Measurements from ENCODE around the gene DLGAP1. TPM values are rescaled to one million over a fixed set of nuclear protein-coding genes. Genes with fewer than 3 reads are reported as not detected.

The DLGAP1 gene
- total RNA-seq, 1 donor from 2014 or later = 13.6 TPM

DNA sequence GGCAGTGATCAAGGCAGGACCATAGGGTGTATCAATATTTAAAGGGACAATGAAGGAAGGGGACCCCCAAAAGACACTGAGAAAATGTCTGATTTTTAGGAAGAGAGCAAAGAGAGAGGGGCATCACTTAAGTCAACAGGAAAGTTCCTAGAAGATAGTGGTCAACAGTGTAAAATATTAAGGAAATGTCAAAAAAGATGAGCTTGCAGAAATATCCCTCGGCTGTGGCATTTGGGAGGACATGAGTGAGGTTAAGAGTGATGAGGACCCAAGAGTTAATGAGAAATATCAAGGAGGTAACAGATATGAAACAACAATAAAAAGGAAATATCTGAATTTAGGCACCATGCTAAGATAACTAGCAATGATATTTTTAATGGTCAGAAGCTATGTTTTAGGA is 665.6 kb downstream of the DLGAP1 start:
- Mint-ChIP-seq H3K27ac (ENCODE audit: unreplicated experiment) (no peak overlapping the region), H3K4me1 (ENCODE audit: low read depth, unreplicated experiment) (no peaks in the 10 kb centered on the region), H3K4me3 (ENCODE audit: unreplicated experiment) (no peak overlapping the region), H3K9me3 (ENCODE audit: unreplicated experiment) (peaks cover 4% of the 10 kb centered on the region), H3K27me3 (ENCODE audit: unreplicated experiment) (peaks cover 4% of the 10 kb centered on the region), H3K36me3 (ENCODE audit: unreplicated experiment) (no peaks in the 10 kb centered on the region)
- TF ChIP-seq, protein P1, sequence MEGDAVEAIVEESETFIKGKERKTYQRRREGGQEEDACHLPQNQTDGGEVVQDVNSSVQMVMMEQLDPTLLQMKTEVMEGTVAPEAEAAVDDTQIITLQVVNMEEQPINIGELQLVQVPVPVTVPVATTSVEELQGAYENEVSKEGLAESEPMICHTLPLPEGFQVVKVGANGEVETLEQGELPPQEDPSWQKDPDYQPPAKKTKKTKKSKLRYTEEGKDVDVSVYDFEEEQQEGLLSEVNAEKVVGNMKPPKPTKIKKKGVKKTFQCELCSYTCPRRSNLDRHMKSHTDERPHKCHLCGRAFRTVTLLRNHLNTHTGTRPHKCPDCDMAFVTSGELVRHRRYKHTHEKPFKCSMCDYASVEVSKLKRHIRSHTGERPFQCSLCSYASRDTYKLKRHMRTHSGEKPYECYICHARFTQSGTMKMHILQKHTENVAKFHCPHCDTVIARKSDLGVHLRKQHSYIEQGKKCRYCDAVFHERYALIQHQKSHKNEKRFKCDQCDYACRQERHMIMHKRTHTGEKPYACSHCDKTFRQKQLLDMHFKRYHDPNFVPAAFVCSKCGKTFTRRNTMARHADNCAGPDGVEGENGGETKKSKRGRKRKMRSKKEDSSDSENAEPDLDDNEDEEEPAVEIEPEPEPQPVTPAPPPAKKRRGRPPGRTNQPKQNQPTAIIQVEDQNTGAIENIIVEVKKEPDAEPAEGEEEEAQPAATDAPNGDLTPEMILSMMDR (IDR thresholded peaks at IDR 0.05; ENCODE audit: partially characterized antibody, unreplicated experiment) = no peak
- no peak for DNase-seq

DNA sequence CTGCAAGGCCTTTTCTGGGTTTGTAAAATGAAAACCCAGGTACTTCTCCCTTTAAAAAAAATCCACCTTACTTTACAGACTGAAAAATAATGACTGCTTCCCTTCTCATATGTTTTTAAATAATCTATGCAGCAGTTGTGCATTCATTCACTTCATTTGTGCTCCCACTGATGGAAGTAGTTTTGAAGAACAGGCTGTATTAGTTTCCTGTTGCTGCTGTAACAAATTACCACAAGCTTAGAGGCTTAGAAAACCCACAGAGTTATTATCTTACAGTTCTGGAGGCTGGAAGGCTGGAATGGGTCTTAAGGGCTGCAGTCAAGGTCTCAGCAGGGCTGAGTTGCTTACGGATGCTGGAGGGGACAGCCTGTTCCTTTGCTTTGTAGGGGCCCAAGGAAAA is 670.2 kb downstream of the DLGAP1 start:
- H3K27me3 Mint-ChIP-seq (ENCODE audit: unreplicated experiment) = no peaks in the 10 kb centered on the region
- TF ChIP-seq, protein P1 (IDR thresholded peaks at IDR 0.05; ENCODE audit: partially characterized antibody, unreplicated experiment) = no peak
- H3K9me3 Mint-ChIP-seq (ENCODE audit: unreplicated experiment) = no peaks in the 10 kb centered on the region
- no peak overlapping the region for H3K27ac Mint-ChIP-seq (ENCODE audit: unreplicated experiment)
- no peaks in the 10 kb centered on the region for H3K4me1 Mint-ChIP-seq (ENCODE audit: low read depth, unreplicated experiment)
- H3K36me3 Mint-ChIP-seq (ENCODE audit: unreplicated experiment) = no peaks in the 10 kb centered on the region
- DNase-seq = no peak
- no peak overlapping the region for H3K4me3 Mint-ChIP-seq (ENCODE audit: unreplicated experiment)

DNA sequence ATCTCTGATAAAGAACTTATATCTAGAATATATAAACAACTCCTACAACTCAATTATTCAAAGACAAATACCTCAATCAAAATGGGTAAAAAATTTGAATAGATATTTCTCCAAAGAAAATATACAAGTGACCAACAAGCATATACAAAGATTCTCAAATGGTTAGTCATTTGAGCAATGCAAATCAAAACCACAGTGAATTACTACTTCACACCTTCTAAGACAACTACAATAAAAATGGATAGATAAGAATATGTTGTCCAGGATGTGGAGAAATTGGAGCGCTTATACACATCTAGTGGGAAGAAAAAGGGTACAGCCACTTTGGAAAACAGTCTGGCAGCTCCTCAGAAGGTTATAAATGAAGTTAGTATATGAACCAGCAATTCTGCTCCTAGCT is 672.2 kb downstream of the DLGAP1 start:
- no peak overlapping the region for H3K27ac Mint-ChIP-seq (ENCODE audit: unreplicated experiment)
- H3K9me3 Mint-ChIP-seq (ENCODE audit: unreplicated experiment) = no peaks in the 10 kb centered on the region
- TF ChIP-seq, protein P1 (IDR thresholded peaks at IDR 0.05; ENCODE audit: partially characterized antibody, unreplicated experiment) = no peak
- H3K4me3 Mint-ChIP-seq (ENCODE audit: unreplicated experiment) = no peak overlapping the region
- no peaks in the 10 kb centered on the region for H3K27me3 Mint-ChIP-seq (ENCODE audit: unreplicated experiment)
- no peaks in the 10 kb centered on the region for H3K4me1 Mint-ChIP-seq (ENCODE audit: low read depth, unreplicated experiment)
- DNase-seq = no peak
- H3K36me3 Mint-ChIP-seq (ENCODE audit: unreplicated experiment) = no peaks in the 10 kb centered on the region

DNA sequence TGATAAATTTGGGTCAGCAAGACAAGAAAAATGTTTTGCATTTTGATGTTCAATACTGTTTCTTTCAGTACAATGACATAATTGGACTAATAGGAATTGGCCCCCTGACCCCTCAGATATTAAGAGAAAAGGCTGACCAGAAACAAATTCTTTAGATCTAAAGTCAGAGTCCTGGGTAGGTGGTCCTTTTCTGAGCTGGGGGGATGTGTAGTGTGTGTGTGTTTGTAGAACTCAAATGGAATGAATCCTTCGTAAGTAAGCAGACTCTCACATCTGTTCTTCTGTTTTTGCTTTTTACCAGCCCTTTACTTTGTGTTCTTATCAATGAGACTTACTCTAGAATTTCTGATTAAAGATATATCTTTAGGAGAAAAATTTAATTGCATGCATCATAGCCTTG is 677.4 kb downstream of the DLGAP1 start:
- H3K4me1 Mint-ChIP-seq (ENCODE audit: low read depth, unreplicated experiment) = peaks cover 5% of the 10 kb centered on the region
- TF ChIP-seq, protein P1 (IDR thresholded peaks at IDR 0.05; ENCODE audit: partially characterized antibody, unreplicated experiment) = no peak
- H3K27me3 Mint-ChIP-seq (ENCODE audit: unreplicated experiment) = peaks cover 3% of the 10 kb centered on the region
- no peak for DNase-seq
- no peaks in the 10 kb centered on the region for H3K9me3 Mint-ChIP-seq (ENCODE audit: unreplicated experiment)
- no peak overlapping the region for H3K27ac Mint-ChIP-seq (ENCODE audit: unreplicated experiment)
- H3K36me3 Mint-ChIP-seq (ENCODE audit: unreplicated experiment) = no peaks in the 10 kb centered on the region
- no peak overlapping the region for H3K4me3 Mint-ChIP-seq (ENCODE audit: unreplicated experiment)

DNA sequence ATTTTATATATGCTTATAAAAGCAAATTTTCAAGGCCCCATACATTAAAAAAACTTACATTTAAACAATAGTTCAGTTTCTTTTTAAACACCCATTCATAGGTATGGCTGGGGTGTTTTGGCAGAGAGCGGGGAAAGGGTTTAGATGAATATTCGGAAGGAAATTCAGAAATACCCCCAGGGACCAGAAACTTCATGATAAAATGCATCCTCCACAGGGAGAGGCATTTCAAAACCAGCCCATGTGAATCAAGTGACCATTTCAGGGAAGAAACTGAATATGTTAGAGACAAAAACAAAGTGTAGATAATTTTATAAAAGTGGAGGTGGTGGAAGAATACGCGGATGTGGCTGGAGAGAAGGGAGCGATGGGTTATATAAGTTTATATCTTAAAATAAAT is 678.0 kb downstream of the DLGAP1 start:
- no peak for DNase-seq
- no peak overlapping the region for H3K27ac Mint-ChIP-seq (ENCODE audit: unreplicated experiment)
- H3K27me3 Mint-ChIP-seq (ENCODE audit: unreplicated experiment) = peaks cover 3% of the 10 kb centered on the region
- H3K4me1 Mint-ChIP-seq (ENCODE audit: low read depth, unreplicated experiment) = peaks cover 5% of the 10 kb centered on the region
- H3K9me3 Mint-ChIP-seq (ENCODE audit: unreplicated experiment) = no peaks in the 10 kb centered on the region
- H3K4me3 Mint-ChIP-seq (ENCODE audit: unreplicated experiment) = no peak overlapping the region
- H3K36me3 Mint-ChIP-seq (ENCODE audit: unreplicated experiment) = no peaks in the 10 kb centered on the region
- TF ChIP-seq, protein P1 (IDR thresholded peaks at IDR 0.05; ENCODE audit: partially characterized antibody, unreplicated experiment) = no peak
